BLaER1 treated with 17β-estradiol and CSF1 and Interleukin-3, amounts not matched to agents 10 nM and 100 nM (cell line): ENCODE measurements around the gene PRM3.

ENCODE experiments used
- H3K27ac ChIP-seq, 11 experiments: shearing (Covaris generic); formaldehyde crosslinking; 2 replicates each; pipeline ENCODE4 v1.8.1; 2022
- H3K27me3 ChIP-seq, 11 experiments: shearing (Covaris generic); formaldehyde crosslinking; 2 replicates each; pipeline ENCODE4 v1.8.1; 2022
- H3K36me3 ChIP-seq, 11 experiments: shearing (Covaris generic); formaldehyde crosslinking; 2 replicates each; pipeline ENCODE4 v1.8.1; 2022
- H3K4me1 ChIP-seq, 10 experiments: shearing (Covaris generic); formaldehyde crosslinking; 2 replicates each; pipeline ENCODE4 v1.8.1; 2022
- H3K4me2 ChIP-seq, 11 experiments: shearing (Covaris generic); formaldehyde crosslinking; 2 replicates each; pipeline ENCODE4 v1.8.1; 2022
- H3K4me3 ChIP-seq, 10 experiments: shearing (Covaris generic); formaldehyde crosslinking; 2 replicates each; pipeline ENCODE4 v1.8.1; 2022
- H3K9ac ChIP-seq, 11 experiments: shearing (Covaris generic); formaldehyde crosslinking; 2 replicates each; pipeline ENCODE4 v1.8.1; 2022
- H3K9me3 ChIP-seq, 11 experiments: shearing (Covaris generic); formaldehyde crosslinking; replicated peaks in 1 of 11; 2 replicates each; pipeline ENCODE4 v1.8.1; 2022
- H4K20me1 ChIP-seq, 11 experiments: shearing (Covaris generic); formaldehyde crosslinking; 2 replicates each; pipeline ENCODE4 v1.8.1; 2022
- Cebpa-rat ChIP-seq, 11 experiments: shearing (Covaris generic); IDR thresholded peaks; 2 replicates each; pipeline ENCODE4 v1.8.1; 2022

Gene PRM3

GRCh38 chr16:11253995-11254912 lies 19.2 kb downstream of the PRM3 start:
- peaks cover 0 to 52% (median 46%) of the 10 kb centered on the region in 11 experiments; a peak in 18 of 22 replicates for H4K20me1 ChIP-seq
- H3K4me1 ChIP-seq, result peaks cover 41 to 69% (median 65%) of the 10 kb centered on the region in 10 experiments
- H3K9me3 ChIP-seq, result no peaks in the 10 kb centered on the region
- H3K4me2 ChIP-seq, result peak overlapping the region; percentile 91 to 100 (median 98)
- H3K27me3 ChIP-seq, result peaks cover 0 to 12% (median 0%) of the 10 kb centered on the region in 11 experiments; a peak in 8 of 22 replicates
- H3K36me3 ChIP-seq, result peaks cover 0 to 18% (median 0%) of the 10 kb centered on the region in 11 experiments; a peak in 3 of 22 replicates
- H3K27ac ChIP-seq, result peak overlapping the region in 6 of 11 experiments; percentile 5 to 97 (median 94); a peak in 9 of 22 replicates
- H3K9ac ChIP-seq, result peak overlapping the region; percentile 87 to 97 (median 91); a peak in 21 of 22 replicates
- TF ChIP-seq Cebpa-rat (IDR thresholded peaks at IDR 0.05), result no peak
- peak overlapping the region; percentile 65 to 87 (median 78) for H3K4me3 ChIP-seq

- Histone ChIP-seq H3K9me3 (no peaks in the 10 kb centered on the region), H3K27ac (peak overlapping the region in 3 of 11 experiments; percentile 18 to 96 (median 38); a peak in 5 of 22 replicates), H3K27me3 (peaks cover 0 to 12% (median 0%) of the 10 kb centered on the region in 11 experiments; a peak in 8 of 22 replicates), H3K9ac (peak overlapping the region in 9 of 11 experiments; percentile 13 to 97 (median 94); a peak in 14 of 22 replicates), H3K4me2 (peak overlapping the region; percentile 91 to 100 (median 98)), H3K4me1 (peaks cover 32 to 59% (median 55%) of the 10 kb centered on the region in 10 experiments), H3K4me3 (peak overlapping the region in 9 of 10 experiments; percentile 65 to 87 (median 76); a peak in 16 of 20 replicates), H3K36me3 (peaks cover 0 to 18% (median 0%) of the 10 kb centered on the region in 11 experiments; a peak in 3 of 22 replicates), H4K20me1 (peaks cover 0 to 53% (median 46%) of the 10 kb centered on the region in 11 experiments; a peak in 18 of 22 replicates)
- TF ChIP-seq Cebpa-rat (IDR thresholded peaks at IDR 0.05), result no peak
Observed at GRCh38 chr16:11253009-11253994, 20.1 kb downstream of the PRM3 start.

DNA sequence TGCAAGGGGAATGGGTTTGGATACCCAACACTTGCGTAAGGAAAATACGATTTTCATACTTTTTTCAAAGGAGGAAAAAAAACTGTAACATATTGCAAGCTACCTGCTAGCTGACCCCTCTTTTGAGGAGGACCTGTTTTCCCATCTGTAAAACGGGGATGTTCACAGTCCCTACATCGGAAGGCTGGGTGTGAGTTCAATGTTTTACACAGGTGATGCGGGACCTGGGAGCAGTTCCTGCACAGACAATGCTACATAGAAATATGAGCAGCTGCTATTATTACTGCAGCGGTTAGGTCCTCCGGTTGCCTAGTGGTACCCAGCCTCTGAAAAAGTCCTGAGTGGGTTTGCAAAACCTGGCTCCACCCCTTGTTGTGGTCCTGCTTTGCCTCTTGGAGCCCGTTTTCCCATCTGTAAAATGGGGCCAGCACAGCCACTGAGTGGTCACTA lies 20.9 kb downstream of the PRM3 start:
- Histone ChIP-seq H3K4me1 (peaks cover 32 to 51% (median 48%) of the 10 kb centered on the region in 10 experiments), H3K36me3 (peaks cover 0 to 18% (median 0%) of the 10 kb centered on the region in 11 experiments; a peak in 3 of 22 replicates), H4K20me1 (peaks cover 0 to 53% (median 46%) of the 10 kb centered on the region in 11 experiments; a peak in 18 of 22 replicates), H3K4me2 (peak overlapping the region; percentile 26 to 100 (median 98)), H3K4me3 (no peak overlapping the region), H3K9me3 (no peaks in the 10 kb centered on the region), H3K27me3 (peaks cover 0 to 12% (median 0%) of the 10 kb centered on the region in 11 experiments; a peak in 8 of 22 replicates), H3K9ac (no peak overlapping the region; a peak in 2 of 22 replicates), H3K27ac (no peak overlapping the region)
- TF ChIP-seq Cebpa-rat (IDR thresholded peaks at IDR 0.05), result no peak

DNA sequence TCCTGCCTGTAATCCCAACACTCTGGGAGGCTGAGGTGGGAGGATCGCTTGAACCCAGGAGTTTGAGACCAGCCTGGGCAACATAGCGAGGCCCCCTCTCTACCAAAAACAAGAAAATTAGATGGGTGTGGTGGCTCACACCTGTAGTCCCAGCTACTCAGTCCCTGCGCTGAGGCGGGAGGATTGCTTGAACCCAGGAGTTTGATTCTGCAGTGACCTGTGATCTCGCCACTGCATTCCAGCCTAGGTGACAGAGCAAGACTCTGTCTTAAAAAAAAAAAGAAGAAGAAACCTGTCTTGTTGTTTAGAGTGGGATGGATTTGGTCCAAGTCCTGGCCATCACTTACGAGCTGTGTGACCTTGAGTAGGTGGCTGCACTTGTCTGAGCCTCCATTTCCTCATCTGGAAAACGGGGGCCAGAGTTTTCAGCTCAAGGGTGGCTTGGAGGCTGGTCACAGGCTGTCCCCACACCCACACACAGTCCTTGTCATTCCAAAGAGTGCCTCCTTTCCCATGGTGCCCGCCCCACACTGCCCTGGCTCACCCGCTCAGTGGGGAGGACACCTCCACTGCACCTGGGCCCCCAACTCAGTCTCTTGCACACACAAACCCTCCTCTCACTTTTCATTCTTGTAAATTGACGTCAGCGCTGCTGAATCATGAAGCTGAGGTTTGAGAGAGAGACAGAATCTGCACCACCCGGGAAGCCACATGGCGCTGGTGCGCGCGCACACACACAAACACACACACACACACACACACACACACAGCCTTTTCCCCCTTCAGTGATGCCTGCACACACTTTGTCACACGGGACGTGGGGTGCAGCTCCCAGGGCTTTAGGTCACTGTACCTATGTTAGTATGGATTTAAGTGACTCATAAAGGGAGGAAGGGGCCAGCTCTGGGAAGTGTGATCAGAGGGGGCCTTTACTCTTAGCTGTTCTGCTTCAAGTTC lies 21.6 kb downstream of the PRM3 start:
- peaks cover 0 to 18% (median 0%) of the 10 kb centered on the region in 11 experiments; a peak in 3 of 22 replicates for H3K36me3 ChIP-seq
- H3K9ac ChIP-seq, result no peak overlapping the region; a peak in 1 of 22 replicates
- H3K4me2 ChIP-seq, result peak overlapping the region; percentile 26 to 100 (median 98)
- H3K27ac ChIP-seq, result no peak overlapping the region
- no peak for TF ChIP-seq Cebpa-rat (IDR thresholded peaks at IDR 0.05)
- H3K9me3 ChIP-seq, result no peaks in the 10 kb centered on the region
- H3K4me3 ChIP-seq, result no peak overlapping the region
- peaks cover 32 to 44% (median 41%) of the 10 kb centered on the region in 10 experiments for H3K4me1 ChIP-seq
- H4K20me1 ChIP-seq, result peaks cover 0 to 53% (median 46%) of the 10 kb centered on the region in 11 experiments; a peak in 18 of 22 replicates
- peaks cover 0 to 12% (median 0%) of the 10 kb centered on the region in 11 experiments; a peak in 8 of 22 replicates for H3K27me3 ChIP-seq

DNA sequence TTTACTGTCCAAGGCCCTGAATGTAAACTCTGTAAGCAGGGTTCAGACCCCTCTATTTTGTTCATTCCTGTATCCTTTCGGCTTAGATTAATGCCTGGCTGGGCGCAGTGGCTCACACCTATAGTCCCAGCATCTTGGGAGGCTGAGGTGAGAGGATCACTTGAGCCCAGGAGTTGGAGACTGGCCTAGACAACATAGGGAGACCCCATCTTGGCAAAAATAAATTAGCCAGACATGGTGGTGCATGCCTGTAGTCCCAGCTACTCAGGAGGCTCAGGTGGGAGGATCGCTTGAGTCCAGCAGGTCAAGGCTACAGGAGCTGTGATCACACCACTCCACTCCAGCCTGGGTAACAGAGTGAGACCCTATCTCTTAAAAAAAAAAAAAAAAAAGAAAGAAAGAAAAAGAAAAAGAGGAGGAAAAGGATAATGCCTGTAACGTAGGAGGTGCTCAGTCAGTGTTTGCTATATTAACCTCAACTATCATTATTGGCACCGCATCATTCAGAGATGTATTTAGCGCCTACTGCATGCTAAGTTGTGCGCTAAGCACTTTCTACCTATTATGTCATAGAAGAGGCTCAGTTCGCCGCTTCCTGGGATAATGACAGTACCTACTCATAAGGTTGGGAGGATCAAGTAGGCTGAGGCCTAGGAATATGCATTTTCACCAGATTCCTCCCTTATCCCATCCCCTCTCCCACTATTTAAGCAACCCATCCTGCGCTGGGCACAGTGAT lies 22.5 kb downstream of the PRM3 start:
- H3K27ac ChIP-seq, result no peak overlapping the region
- peaks cover 0 to 12% (median 0%) of the 10 kb centered on the region in 11 experiments; a peak in 8 of 22 replicates for H3K27me3 ChIP-seq
- no peak overlapping the region for H3K9ac ChIP-seq
- H3K9me3 ChIP-seq, result no peaks in the 10 kb centered on the region
- peaks cover 0 to 18% (median 0%) of the 10 kb centered on the region in 11 experiments; a peak in 3 of 22 replicates for H3K36me3 ChIP-seq
- no peak for TF ChIP-seq Cebpa-rat (IDR thresholded peaks at IDR 0.05)
- H4K20me1 ChIP-seq, result peaks cover 0 to 53% (median 46%) of the 10 kb centered on the region in 11 experiments; a peak in 18 of 22 replicates
- peaks cover 32 to 41% (median 38%) of the 10 kb centered on the region in 10 experiments for H3K4me1 ChIP-seq
- H3K4me3 ChIP-seq, result no peak overlapping the region
- no peak overlapping the region for H3K4me2 ChIP-seq

DNA sequence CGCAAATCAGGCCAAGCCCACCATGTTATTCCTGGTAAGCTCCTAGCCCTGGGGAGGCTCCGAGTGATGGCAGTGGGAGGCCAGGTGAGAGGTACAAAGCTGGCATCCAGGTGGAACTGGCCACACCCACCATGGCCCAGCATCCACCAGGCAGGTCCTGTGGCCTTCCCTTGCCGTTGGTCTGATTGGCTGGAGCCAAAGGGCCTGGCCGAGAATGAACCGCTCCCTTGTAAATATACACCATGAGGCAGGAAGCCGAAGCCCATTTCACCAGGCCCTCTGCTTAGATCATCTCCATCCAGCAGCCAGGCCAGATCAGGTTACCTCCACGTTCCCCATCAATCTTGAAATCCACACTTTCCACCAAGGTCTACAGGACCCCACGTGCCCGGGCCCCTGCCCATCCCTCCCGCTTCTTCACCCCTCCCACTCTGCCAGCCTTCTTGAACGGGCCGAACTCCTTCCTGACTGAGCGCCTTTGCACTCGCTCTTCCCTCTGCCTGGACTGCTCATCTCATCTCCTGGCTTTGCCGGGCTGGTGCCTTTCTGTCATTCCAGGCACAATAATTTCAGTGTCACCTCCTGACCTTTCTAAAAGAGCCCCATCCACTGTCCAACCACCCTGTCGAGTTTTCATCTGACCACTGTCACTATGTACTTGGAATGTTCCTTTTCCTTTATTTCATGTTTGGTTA lies 23.2 kb downstream of the PRM3 start:
- Histone ChIP-seq H3K36me3 (peaks cover 0 to 18% (median 0%) of the 10 kb centered on the region in 11 experiments; a peak in 3 of 22 replicates), H3K27me3 (peaks cover 0 to 10% (median 0%) of the 10 kb centered on the region in 11 experiments; a peak in 8 of 22 replicates), H3K27ac (no peak overlapping the region), H3K9me3 (no peaks in the 10 kb centered on the region), H4K20me1 (peaks cover 0 to 46% (median 43%) of the 10 kb centered on the region in 11 experiments; a peak in 18 of 22 replicates), H3K4me2 (no peak overlapping the region), H3K4me3 (no peak overlapping the region), H3K4me1 (peaks cover 32 to 37% (median 36%) of the 10 kb centered on the region in 10 experiments), H3K9ac (no peak overlapping the region)
- TF ChIP-seq Cebpa-rat (IDR thresholded peaks at IDR 0.05), result no peak
